K562 (cell line): ENCODE results near the gene CERS1. TPM values are rescaled to one million over a fixed set of nuclear protein-coding genes. Genes with fewer than 3 reads are reported as not detected.

Experiments used
- BCL6 ChIP-seq: fragments of 250-450 bp; sonication (Bioruptor Pico); IDR thresholded peaks from 2 replicates; pipeline ENCODE4 v1.4.0; 2020
- CXXC5 ChIP-seq: fragments of 250-450 bp; sonication (Bioruptor Pico); IDR thresholded peaks from 2 replicates; pipeline ENCODE4 v1.8.0; 2022; ENCODE audit warnings: inconsistent platforms, mild to moderate bottlenecking, moderate library complexity
- ERF ChIP-seq: fragments of 450-650 bp; formaldehyde crosslinking; IDR thresholded peaks from 2 replicates; pipeline ENCODE4 v1.4.0; 2020; ENCODE audit warnings: mild to moderate bottlenecking, mixed read lengths
- ETV1 ChIP-seq: fragments of 450-650 bp; conservative IDR thresholded peaks from 2 replicates; pipeline ENCODE4 v1.6.1; 2016; ENCODE audit warnings: missing genetic modification characterization, control low read depth, low read depth, missing compliant biosample characterization
- HMGN3 ChIP-seq: IDR thresholded peaks from 2 replicates; pipeline ENCODE4 v1.6.1; 2011; ENCODE audit warnings: borderline replicate concordance, low read depth, mild to moderate bottlenecking, mixed read lengths, low read length; ENCODE audit not compliant: insufficient read length; ENCODE audit errors: extremely low read depth
- L3MBTL2 ChIP-seq: fragments of 450-650 bp; IDR thresholded peaks from 2 replicates; pipeline ENCODE4 v1.6.1; 2016; ENCODE audit warnings: mild to moderate bottlenecking, moderate library complexity
- PHF8 ChIP-seq: fragments of 200-600 bp; sonication (generic); IDR thresholded peaks from 2 replicates; pipeline ENCODE4 v1.6.1; 2012; ENCODE audit warnings: mixed run types, mild to moderate bottlenecking, inconsistent platforms, low read length, moderate library complexity, borderline replicate concordance
- POLR2G ChIP-seq: fragments of 200-400 bp; formaldehyde crosslinking; IDR thresholded peaks from 2 replicates; pipeline ENCODE4 v1.6.1; 2017; ENCODE audit warnings: low read depth, mild to moderate bottlenecking, antibody characterized with exemption, low read length, moderate library complexity
- PRPF4 ChIP-seq: fragments of 200-400 bp; formaldehyde crosslinking; IDR thresholded peaks from one replicate; pipeline ENCODE4 v1.6.1; 2017; ENCODE audit warnings: low read length, low read depth, mild to moderate bottlenecking; ENCODE audit not compliant: insufficient read depth, poor library complexity, severe bottlenecking
- REST ChIP-seq, 2 experiments: fragments of 450-650 bp; formaldehyde crosslinking in 1 of 2; IDR thresholded peaks; 2 replicates each; pipeline versions ENCODE4 v1.4.0 to v1.6.1; 2014 to 2020; ENCODE audit warnings: mild to moderate bottlenecking in 2 of 2, borderline replicate concordance in 1 of 2, low read depth in 1 of 2
- SAP30 ChIP-seq: fragments of 200-600 bp; sonication (generic); IDR thresholded peaks from 2 replicates; pipeline ENCODE4 v1.6.1; 2012; ENCODE audit warnings: borderline replicate concordance, low read depth, mild to moderate bottlenecking, moderate library complexity, low read length, control low read depth, inconsistent platforms; ENCODE audit not compliant: insufficient read depth, poor library complexity, severe bottlenecking
- SIN3B ChIP-seq: fragments of 450-650 bp; IDR thresholded peaks from 2 replicates; pipeline ENCODE4 v1.6.1; 2017; ENCODE audit warnings: low read depth, mild to moderate bottlenecking, moderate library complexity
- SMAD2 ChIP-seq: fragments of 150-350 bp; IDR thresholded peaks from 2 replicates; pipeline ENCODE4 v1.6.1; 2014; ENCODE audit warnings: low read depth, mild to moderate bottlenecking, low read length
- TBP ChIP-seq: optimal IDR thresholded peaks from 2 replicates; pipeline ENCODE3; 2011; ENCODE audit warnings: low read depth, low read length, improper control_type of control experiment
- VEZF1 ChIP-seq: fragments of 200-800 bp; sonication (Bioruptor generic); IDR thresholded peaks from 2 replicates; pipeline ENCODE4 v1.6.1; 2017; ENCODE audit warnings: missing genetic modification characterization, missing compliant biosample characterization
- ZBTB7A ChIP-seq: IDR thresholded peaks from 2 replicates; pipeline ENCODE4 v1.6.1; 2011; ENCODE audit warnings: low read depth, mild to moderate bottlenecking, low read length, moderate library complexity, borderline replicate concordance; ENCODE audit not compliant: control insufficient read depth
- polyA plus RNA-seq, 8 experiments: library from polyadenylated mRNA; depleted of rRNA in 4 of 8; stranded (reverse) in 5 of 8; unstranded in 3 of 8; fragments of >200 nt; fragmentation: Nextera tagmentation in 2 of 8; fragmentation: Illumina TruSeq in 1 of 8; extraction: Ambion mirVana in 2 of 8; extraction: Trizol in 1 of 8; gene quantifications; 2 replicates each; pipeline versions ENCODE4 v1.2.1 to v1.2.3, GENCODE V29; 2011 to 2014; ENCODE audit warnings: inconsistent platforms in 1 of 8, missing spikeins in 1 of 8
- total RNA-seq, 7 experiments: library from RNA; depleted of rRNA in 6 of 7; stranded (reverse); fragments of >200 nt in 6 of 7; fragmentation: Illumina TruSeq in 2 of 7; extraction: Trizol in 2 of 7; gene quantifications; 2 replicates each; pipeline versions ENCODE4 v1.2.1 to v1.2.3, GENCODE V29; 2011 to 2021; ENCODE audit warnings: low replicate concordance in 1 of 7

The CERS1 gene
- total and polyA plus RNA-seq, 9 of the 15 experiments (the other 6 are each of a cell fraction or from before 2014, with no cell fraction given) = 0.33 to 1.5 (median 0.86) TPM; not detected in 2

DNA sequence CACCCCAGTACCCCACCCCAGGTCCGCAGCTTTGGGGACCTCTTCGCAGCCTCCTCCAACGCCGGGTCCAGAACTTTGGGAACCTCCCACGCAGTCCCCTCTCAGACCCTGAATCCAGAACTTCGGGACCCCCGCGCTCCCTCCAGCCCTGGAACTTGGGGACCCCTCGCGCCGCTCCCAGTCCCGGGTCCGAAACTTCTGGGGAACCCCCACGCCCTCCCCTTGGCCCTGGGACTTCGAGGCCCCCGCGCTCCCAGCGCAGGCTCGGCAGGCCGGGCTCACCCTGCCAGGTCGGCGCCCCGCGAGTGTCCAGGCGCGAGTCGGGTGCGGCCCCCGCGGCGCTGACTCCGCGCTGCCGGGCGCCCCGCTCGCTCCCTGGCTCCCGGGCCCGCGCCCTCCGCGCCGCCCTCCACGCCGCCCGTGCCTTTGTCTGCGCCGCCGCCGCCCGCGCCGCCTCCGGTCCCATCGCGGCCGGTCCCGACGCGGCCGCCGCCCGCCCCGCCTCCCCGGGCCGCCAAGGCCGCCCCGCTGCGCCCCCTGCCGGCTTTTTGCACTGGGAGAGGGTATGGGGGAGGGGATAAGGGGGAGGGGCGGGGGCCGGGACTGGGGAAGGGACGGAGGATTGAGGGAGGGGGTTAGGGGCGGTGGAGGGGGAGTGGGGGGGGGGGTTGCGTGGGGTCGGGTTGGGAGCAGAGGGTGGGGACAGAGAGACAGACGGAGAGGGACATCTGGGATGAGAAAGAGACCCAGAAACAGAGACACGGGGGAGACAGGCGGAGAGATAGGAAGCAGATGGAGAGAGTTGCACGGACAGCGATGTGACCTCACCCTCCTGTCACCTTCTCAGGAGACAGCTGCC lies 45.0 kb upstream of the CERS1 start, which contains the start of gene HOMER3 (continued):
- TF ChIP-seq HMGN3 (peak; percentile 38), ZBTB7A (peak; percentile 52; the same call in 1 of the 2 replicates), PHF8 (peak; percentile 51; the same call in 1 of the 2 replicates), ERF (CRISPR knock-in tag) (0 out of 2 replicates have a peak, but pooled peaks have one; percentile 61), REST (IDR thresholded peaks at IDR 0.05; ENCODE audit: borderline replicate concordance) (no peak), REST (CRISPR knock-in tag; IDR thresholded peaks at IDR 0.05; ENCODE audit: low read depth) (0 out of 2 replicates have a peak, but pooled peaks have one; percentile 29), SIN3B (0 out of 2 replicates have a peak, but pooled peaks have one; percentile 25), L3MBTL2 (peak; percentile 81), BCL6 (CRISPR knock-in tag) (no peak), PRPF4 (peak; percentile 27), ETV1 (no peak), CXXC5 (CRISPR knock-in tag) (peak; percentile 73), SMAD2 (no peak), TBP (peak; percentile 10), POLR2G (0 out of 2 replicates have a peak, but pooled peaks have one; percentile 26), VEZF1 (CRISPR knock-in tag) (peak; percentile 98), SAP30 (peak; percentile 56)
